Glutamatergic neuron (in vitro differentiated cells): ENCODE data around the gene CBR3. TPM values are rescaled to one million over a fixed set of nuclear protein-coding genes. Genes with fewer than 3 reads are reported as not detected.

Experiments used
- DNase-seq: peaks from one replicate; pipeline ENCODE4 v3.0.0; 2022
- H3K27ac Mint-ChIP-seq: one replicate; pipeline ENCODE4 v1.8.0; 2020; ENCODE audit warnings: mild to moderate bottlenecking, mixed read lengths, inconsistent platforms; ENCODE audit not compliant: unreplicated experiment
- H3K27me3 Mint-ChIP-seq: one replicate; pipeline ENCODE4 v1.8.0; 2020; ENCODE audit warnings: mild to moderate bottlenecking, moderate library complexity, mixed read lengths, inconsistent platforms; ENCODE audit not compliant: unreplicated experiment
- H3K36me3 Mint-ChIP-seq: one replicate; pipeline ENCODE4 v1.8.0; 2020; ENCODE audit warnings: mild to moderate bottlenecking, mixed read lengths, inconsistent platforms; ENCODE audit not compliant: unreplicated experiment
- H3K4me1 Mint-ChIP-seq: one replicate; pipeline ENCODE4 v1.8.0; 2020; ENCODE audit warnings: mild to moderate bottlenecking, low read depth, mixed read lengths, inconsistent platforms; ENCODE audit not compliant: unreplicated experiment
- H3K4me3 Mint-ChIP-seq: one replicate; pipeline ENCODE4 v1.8.0; 2020; ENCODE audit warnings: mild to moderate bottlenecking, mixed read lengths, inconsistent platforms; ENCODE audit not compliant: unreplicated experiment
- H3K9me3 Mint-ChIP-seq: one replicate; pipeline ENCODE4 v1.8.0; 2020; ENCODE audit warnings: mild to moderate bottlenecking, moderate library complexity, mixed read lengths, inconsistent platforms; ENCODE audit not compliant: unreplicated experiment
- CTCF ChIP-seq: fragments of 200-600 bp; sonication (generic); IDR thresholded peaks from one replicate; pipeline ENCODE4 v1.5.0; 2021; ENCODE audit not compliant: partially characterized antibody, unreplicated experiment
- total RNA-seq: library from RNA; stranded (reverse); fragmentation: NEBNext Ultra II Directional; extraction: Animal tissue kit (Norgen Biotek cat#: 25700); gene quantifications from one replicate; pipeline ENCODE4 v1.2.1, GENCODE V29; 2021; ENCODE audit not compliant: unreplicated experiment

Gene CBR3
- total RNA-seq, 1 donor from 2014 or later, result not detected

DNA sequence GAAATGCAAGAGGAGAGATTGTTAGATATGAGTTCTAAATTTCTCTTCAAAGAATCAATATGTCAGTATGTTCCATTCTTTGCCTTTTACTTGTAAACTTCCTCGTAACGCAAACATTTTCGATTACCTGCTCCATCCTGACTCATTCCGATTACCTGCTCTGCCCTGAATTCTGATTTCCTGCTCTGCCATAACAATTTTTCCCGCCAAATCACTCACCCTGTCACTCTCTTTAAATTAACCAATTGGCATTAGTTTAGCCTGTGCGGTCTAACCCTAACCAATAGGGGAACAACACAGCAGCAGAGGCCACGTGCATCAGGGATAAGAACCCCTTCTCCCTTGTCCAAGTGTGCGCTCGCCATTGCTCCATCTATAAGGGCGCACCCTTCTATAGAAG, 25.0 kb upstream of the CBR3 start:
- no peak for DNase-seq
- Mint-ChIP-seq H3K36me3 (no peaks in the 10 kb centered on the region), H3K4me3 (no peak overlapping the region), H3K27me3 (peaks cover 4% of the 10 kb centered on the region), H3K4me1 (peaks cover 10% of the 10 kb centered on the region), H3K9me3 (peaks cover 2% of the 10 kb centered on the region), H3K27ac (no peak overlapping the region)
- TF ChIP-seq CTCF, result no peak

GRCh38 chr21:36111238-36111637, 23.6 kb upstream of the CBR3 start:
- Mint-ChIP-seq H3K36me3 (no peaks in the 10 kb centered on the region), H3K9me3 (peaks cover 3% of the 10 kb centered on the region), H3K4me3 (no peak overlapping the region), H3K4me1 (peaks cover 7% of the 10 kb centered on the region), H3K27me3 (peaks cover 4% of the 10 kb centered on the region), H3K27ac (no peak overlapping the region)
- TF ChIP-seq CTCF, result no peak
- DNase-seq, result no peak

- Mint-ChIP-seq H3K36me3 (no peaks in the 10 kb centered on the region), H3K9me3 (peaks cover 1% of the 10 kb centered on the region), H3K27ac (no peak overlapping the region), H3K27me3 (peaks cover 2% of the 10 kb centered on the region), H3K4me3 (no peak overlapping the region), H3K4me1 (peaks cover 5% of the 10 kb centered on the region)
- DNase-seq, result no peak
- TF ChIP-seq CTCF, result no peak
Measured at GRCh38 chr21:36113647-36114428, 21.0 kb upstream of the CBR3 start.

DNA sequence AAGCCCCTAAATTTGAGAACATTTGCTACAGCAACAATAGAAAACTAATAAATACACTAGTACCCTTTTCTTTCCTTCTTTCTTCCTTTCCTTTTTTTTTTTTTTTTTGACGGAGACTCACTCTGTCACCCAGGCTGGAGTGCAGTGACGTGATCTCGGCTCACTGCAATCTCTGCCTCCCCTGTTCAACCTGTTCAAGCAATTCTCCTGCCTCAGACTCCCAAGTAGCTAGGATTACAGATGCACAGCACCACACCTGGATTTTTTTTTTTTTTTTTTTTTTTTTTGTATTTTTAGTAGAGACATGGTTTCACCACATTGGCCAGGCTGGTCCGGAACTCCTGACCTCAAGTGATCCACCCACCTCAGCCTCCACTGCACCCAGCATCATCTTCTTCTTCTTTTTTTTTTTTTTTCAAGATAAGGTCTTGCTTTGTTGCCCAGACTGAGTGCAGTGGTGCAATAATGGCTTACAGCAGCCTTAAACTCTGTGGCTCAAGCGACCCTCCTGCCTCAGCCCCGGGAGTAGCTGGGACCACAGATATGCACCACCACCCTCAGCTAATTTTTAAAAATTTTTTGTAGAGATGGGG, 19.6 kb upstream of the CBR3 start:
- H3K36me3 Mint-ChIP-seq, result no peaks in the 10 kb centered on the region

More for the DNA sequence above, 19.6 kb upstream of the CBR3 start:
- Mint-ChIP-seq H3K27ac (no peak overlapping the region), H3K27me3 (peaks cover 3% of the 10 kb centered on the region), H3K4me3 (no peak overlapping the region), H3K4me1 (no peaks in the 10 kb centered on the region), H3K9me3 (peaks cover 1% of the 10 kb centered on the region)
- no peak for DNase-seq
- TF ChIP-seq CTCF, result no peak
